ENCODE measurements around the gene COX14.
A peak's percentile ranks its signal among the peaks of the same experiment; 100 is the strongest.
"Not testable (repeated sequence)": the region's sequence is repeated elsewhere in the genome, so short reads cannot be mapped to it uniquely, and the experiment has no call there.

COX14 gene

DNA sequence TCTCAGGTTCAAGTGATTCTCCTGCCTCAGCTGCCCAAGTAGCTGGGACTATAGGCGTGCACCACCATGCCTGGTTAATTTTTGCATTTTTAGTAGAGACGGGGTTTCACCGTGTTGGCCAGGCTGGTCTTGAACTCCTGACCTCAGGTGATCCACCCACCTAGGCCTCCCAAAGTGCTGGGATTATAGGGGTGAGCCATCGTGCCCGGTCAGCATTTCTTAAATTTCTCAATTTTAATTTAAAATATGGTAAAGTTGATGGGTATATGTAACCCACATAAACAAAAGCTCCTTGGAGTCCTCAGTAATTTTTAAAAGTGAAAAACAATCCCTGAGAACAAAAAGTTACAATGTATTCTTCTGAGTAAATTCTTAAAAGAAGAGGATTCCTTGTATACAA lies 42.9 kb downstream of the COX14 start:
- H3K27ac Mint-ChIP-seq, H3K27me3 Mint-ChIP-seq, H3K9me3 Mint-ChIP-seq, H3K4me3 Mint-ChIP-seq, H3K36me3 Mint-ChIP-seq: not testable (repeated sequence)
- H3K4me1 Mint-ChIP-seq, result peaks cover 35% of the 10 kb centered on the region

DNA sequence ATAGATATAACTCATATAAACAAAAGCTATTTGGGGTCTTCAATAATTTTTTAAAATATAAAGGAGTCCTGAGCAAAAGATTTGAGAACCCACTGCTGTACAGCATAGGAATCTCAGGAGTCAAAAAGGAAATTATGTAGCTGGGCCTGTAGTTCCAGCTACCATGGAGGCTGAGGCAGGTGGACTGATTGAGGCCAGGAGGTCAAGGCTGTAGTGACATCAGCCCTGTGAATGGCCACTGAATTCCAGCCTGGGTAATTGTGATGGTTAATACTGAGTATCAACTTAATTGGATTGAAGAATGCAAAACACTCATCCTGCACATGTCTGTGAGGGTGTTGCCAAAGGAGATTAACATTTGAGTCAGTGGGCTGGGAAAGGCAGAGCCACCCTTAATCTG lies 44.6 kb downstream of the COX14 start:
- Mint-ChIP-seq H3K4me1 (peaks cover 33% of the 10 kb centered on the region), H3K9me3 (no peaks in the 10 kb centered on the region), H3K27ac (no peak overlapping the region), H3K27me3 (no peaks in the 10 kb centered on the region), H3K36me3 (peaks cover 4% of the 10 kb centered on the region), H3K4me3 (no peak overlapping the region)

DNA sequence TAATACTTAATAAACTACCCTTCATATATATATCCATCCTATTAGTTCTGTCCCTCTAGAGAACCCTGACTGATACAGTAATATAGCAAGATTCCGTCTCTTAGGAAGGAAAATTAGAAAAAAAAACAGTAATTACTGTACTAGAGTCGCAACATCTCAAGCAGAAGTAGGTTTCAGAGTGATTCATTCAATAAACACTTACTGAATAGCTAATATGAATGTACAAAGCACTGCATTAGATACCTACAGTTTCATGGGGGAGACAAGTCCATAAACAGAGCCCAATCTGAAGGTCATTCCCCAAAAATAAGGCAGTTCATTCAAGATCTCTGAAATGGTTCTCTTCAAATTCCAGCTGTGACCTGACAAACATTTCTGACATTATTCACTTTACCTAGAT lies 45.2 kb downstream of the COX14 start:
- Mint-ChIP-seq H3K27me3 (no peaks in the 10 kb centered on the region), H3K4me1 (peaks cover 30% of the 10 kb centered on the region), H3K9me3 (no peaks in the 10 kb centered on the region), H3K4me3 (no peak overlapping the region), H3K36me3 (peaks cover 4% of the 10 kb centered on the region), H3K27ac (peak overlapping the region; percentile 31)

DNA sequence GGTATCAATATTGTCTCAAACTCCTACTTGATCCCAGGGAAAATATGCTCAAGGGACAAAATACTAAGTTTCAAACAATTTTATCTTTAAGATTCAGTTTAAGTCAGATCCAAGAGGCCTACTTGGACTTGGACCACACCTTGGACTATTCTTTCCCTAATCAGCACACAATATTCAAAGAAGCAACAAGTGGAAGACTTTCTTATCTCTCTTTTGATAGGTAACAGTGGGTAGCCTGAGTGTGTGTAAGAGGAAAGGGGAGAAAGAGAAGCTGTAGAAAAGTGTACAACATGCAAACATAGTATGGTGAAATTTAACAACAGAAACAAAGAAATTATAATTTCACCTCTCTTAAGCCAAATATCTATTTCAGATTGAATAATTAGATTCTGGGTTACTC lies 48.6 kb downstream of the COX14 start:
- Mint-ChIP-seq H3K4me1 (peaks cover 43% of the 10 kb centered on the region), H3K27me3 (no peaks in the 10 kb centered on the region), H3K9me3 (no peaks in the 10 kb centered on the region), H3K27ac (peak overlapping the region; percentile 20), H3K4me3 (no peak overlapping the region), H3K36me3 (peaks cover 4% of the 10 kb centered on the region)

DNA sequence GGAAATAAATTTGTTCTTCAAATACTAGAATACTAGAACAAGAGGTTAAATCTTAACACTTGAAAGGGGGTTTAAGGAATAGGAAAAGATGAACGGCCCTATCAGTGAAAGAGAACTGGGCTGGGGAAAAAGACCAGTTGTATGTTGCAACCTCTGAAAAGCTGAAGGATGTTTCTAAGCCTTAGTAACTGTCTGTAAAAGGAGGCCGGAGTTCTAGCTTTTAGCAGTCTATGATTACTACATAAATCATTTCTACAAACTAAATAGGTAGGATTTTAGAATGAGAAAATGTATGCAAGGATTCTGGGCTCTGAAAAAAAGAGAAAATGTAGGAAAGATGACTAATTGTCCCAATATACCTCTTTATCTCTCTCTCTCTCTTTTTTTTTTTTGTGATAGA lies 50.2 kb downstream of the COX14 start:
- Mint-ChIP-seq H3K9me3 (no peaks in the 10 kb centered on the region), H3K4me1 (peaks cover 49% of the 10 kb centered on the region), H3K27ac (no peak overlapping the region), H3K27me3 (no peaks in the 10 kb centered on the region), H3K36me3 (peaks cover 5% of the 10 kb centered on the region), H3K4me3 (no peak overlapping the region)

DNA sequence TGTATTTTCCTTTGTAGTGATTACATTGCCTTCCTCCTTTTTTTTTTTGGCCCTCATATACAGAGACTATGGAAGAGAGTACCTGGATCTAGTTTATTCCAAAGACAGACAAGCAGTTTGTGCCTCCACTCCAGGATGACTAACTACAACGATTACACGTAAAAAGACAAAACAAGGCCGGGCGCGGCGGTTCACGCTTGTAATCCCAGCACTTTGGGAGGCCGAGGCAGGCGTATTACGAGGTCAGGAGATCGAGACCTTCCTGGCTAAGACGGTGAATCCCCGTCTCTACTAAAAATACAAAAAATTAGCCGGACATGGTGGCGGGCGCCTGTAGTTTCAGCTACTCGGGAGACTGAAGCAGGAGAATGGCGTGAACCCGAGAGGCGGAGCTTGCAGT lies 52.9 kb downstream of the COX14 start:
- peaks cover 1% of the 10 kb centered on the region for H3K36me3 Mint-ChIP-seq
- H3K27me3 Mint-ChIP-seq, result no peaks in the 10 kb centered on the region
- H3K4me1 Mint-ChIP-seq, result peaks cover 33% of the 10 kb centered on the region
- no peaks in the 10 kb centered on the region for H3K9me3 Mint-ChIP-seq
- peak overlapping the region; percentile 37 for H3K4me3 Mint-ChIP-seq
- peak overlapping the region; percentile 90 for H3K27ac Mint-ChIP-seq

DNA sequence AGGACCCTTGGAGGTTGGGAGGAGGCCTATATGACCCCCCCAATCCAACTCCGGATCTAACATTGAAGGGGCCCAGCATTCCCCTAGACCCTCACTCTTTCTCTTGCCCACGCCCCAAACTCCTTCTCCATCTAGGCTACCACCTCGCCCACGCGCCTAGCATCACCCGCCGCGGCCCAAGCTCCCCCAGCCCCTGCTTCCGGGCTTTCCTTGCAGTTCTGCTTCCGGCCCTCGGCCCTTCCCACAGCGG lies 54.7 kb downstream of the COX14 start:
- peaks cover 22% of the 10 kb centered on the region for H3K4me1 Mint-ChIP-seq
- no peaks in the 10 kb centered on the region for H3K27me3 Mint-ChIP-seq
- H3K27ac Mint-ChIP-seq, result peak overlapping the region; percentile 61
- peaks cover 1% of the 10 kb centered on the region for H3K36me3 Mint-ChIP-seq
- H3K9me3 Mint-ChIP-seq, result no peaks in the 10 kb centered on the region
- H3K4me3 Mint-ChIP-seq, result peak overlapping the region; percentile 85

DNA sequence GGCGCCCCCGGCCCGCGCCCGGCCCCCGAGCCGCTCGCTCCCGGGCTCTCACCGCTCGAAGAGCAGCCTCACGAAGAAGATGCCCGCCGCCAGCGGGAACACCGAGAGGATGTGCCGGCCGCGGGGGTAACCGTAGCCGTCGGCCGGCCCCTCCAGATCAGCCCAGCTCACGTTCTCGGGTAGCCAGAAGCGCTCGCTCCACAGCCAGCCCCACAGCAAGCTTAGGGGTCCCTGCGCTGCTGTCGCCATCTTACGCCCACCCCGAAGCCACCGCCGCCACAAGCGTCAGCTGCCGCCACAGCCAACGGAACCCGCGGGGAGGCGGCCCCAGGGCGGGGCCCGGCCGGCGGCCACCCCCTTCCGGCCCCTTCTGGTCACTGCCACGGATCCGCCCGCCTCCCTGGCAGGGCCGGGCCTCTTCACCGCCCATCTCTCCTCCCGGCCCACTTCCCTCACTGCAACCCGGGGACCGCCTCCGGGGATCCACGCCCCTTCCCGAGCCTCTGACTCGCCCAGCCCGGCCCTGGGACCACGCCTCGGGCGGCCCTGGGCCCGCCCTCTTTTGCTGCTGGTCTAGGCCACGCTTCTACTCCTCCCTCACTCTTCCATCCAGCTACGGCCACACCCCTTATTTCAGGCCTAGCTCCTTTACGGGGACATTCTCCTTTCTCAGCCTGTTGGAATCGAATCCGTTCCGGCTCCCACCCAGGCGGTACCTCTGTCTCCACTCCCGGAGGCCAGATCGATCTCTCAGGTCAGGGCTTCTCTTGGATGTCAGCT lies 55.2 kb downstream of the COX14 start, which contains the start of gene CERS5:
CERS5 (minus strand) TSS at position 321 of the 780 bp plus-strand sequence; CDS start at position 249, 72 bp downstream.
- Mint-ChIP-seq H3K27me3 (no peaks in the 10 kb centered on the region), H3K9me3 (no peaks in the 10 kb centered on the region), H3K4me1 (peaks cover 22% of the 10 kb centered on the region), H3K4me3 (peak within 1 kb of the TSS; percentile 85), H3K36me3 (peaks cover 1% of the 10 kb centered on the region), H3K27ac (peak within 1 kb of the TSS; percentile 90)

Data from activated naive CD4-positive, alpha-beta T cell treated with anti-CD3 and anti-CD28 coated beads, Interleukin-2, amount 50 U/mL, for 24 hours (primary cell).